HG03378 (cell line): ENCODE measurements around the gene GFOD1.
"Not testable (repeated sequence)": the region's sequence is repeated elsewhere in the genome, so short reads cannot be mapped to it uniquely, and the experiment has no call there.

Experiments used
- ATAC-seq: cut with Tn5 transposase; IDR thresholded peaks from one replicate; pipeline ENCODE4 v1.9.1; 2021; ENCODE audit warnings: mild to moderate bottlenecking, moderate library complexity; ENCODE audit not compliant: unreplicated experiment

Gene GFOD1

GRCh38 chr6:13511913-13512717, 24.7 kb upstream of the GFOD1 start:
- ATAC-seq, result no peak

- not testable (repeated sequence) for ATAC-seq
Observed at GRCh38 chr6:13511141-13511571, 23.8 kb upstream of the GFOD1 start.

DNA sequence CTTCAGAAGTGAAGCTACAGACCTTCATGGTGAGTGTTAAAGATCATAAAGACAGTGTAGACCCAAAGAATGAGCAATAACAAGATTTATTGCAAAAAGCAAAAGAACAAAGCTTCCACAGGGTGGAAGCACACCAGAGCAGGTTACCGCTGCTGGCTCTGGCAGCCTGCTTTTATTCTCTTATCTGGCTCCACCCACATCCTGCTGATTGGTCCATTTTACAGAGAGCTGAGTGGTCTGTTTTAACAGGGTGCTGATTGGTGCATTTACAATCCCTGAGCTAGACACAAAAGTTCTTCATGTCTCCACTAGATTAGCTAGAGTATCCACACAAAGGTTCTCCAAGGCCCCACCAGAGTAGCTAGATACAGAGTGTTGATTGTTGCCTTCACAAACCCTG, 23.0 kb upstream of the GFOD1 start:
- not testable (repeated sequence) for ATAC-seq

GRCh38 chr6:13508711-13509705, 21.6 kb upstream of the GFOD1 start:
- ATAC-seq, result no peak

DNA sequence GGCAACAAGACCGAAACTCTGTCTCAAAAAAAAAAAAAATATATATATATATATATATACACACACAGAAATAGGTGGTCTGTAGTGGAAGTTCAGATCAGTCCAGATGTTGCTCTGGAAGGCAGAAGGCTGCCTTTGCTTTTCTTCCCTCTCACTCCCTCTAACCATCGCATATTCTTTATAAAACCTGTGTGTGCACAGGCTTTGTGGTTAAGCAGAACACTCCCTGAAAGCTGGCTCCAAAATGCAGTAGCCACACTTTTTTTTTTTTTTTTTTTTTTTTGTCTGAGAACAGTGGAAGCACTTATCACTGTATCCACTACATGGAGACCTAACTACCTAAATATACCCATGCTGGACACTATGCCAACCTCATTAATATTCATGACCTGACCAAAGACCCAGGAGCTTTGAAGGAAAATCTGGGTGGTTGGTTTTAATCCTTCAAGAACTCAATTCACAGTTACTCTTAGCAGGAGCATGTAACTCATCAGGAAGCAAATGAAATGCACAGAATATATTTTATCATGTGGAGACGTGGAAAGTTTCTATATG, 20.0 kb upstream of the GFOD1 start:
- ATAC-seq, result no peak

DNA sequence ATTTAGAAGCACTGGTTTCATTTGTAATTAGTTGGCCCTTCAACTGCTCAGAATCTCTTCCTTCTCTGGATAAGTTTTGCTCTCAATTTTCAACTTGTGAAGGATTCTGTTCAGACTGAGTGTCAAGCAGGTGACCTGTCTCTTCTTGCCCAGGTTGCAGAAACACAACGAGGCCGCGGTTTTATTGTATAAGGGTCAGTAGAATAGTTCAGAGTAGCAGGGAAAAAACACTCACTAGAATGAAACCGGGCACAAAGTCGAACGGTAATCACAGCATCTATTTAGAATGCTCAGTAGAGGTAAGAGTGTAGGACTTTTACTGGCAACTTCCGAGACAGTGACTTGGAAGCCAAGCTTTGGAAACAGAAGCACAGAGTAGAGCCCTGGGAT, 17.9 kb upstream of the GFOD1 start:
- no peak for ATAC-seq

- ATAC-seq, result no peak
Observed at GRCh38 chr6:13504611-13505344, 17.4 kb upstream of the GFOD1 start.

- no peak for ATAC-seq
Observed at GRCh38 chr6:13500915-13501314, 13.5 kb upstream of the GFOD1 start.

DNA sequence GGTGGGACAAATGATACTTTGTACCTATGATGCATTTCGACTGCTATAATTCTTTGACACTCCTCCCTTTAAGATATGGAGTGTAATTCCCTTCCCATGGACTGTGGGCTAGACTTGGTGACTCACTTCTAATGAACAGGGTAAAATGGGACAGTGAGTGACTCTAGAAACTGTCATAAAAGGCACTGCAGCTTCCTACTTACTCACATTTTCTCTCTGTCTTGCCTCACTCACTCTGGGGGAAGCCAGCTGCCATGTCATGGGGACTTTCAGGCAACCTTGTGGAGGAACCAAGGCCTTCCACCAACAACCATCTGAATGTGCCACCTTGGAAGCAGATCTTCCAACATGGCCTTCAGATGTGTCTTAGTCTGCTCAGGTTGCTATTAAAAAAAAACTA, 12.9 kb upstream of the GFOD1 start:
- ATAC-seq, result no peak

DNA sequence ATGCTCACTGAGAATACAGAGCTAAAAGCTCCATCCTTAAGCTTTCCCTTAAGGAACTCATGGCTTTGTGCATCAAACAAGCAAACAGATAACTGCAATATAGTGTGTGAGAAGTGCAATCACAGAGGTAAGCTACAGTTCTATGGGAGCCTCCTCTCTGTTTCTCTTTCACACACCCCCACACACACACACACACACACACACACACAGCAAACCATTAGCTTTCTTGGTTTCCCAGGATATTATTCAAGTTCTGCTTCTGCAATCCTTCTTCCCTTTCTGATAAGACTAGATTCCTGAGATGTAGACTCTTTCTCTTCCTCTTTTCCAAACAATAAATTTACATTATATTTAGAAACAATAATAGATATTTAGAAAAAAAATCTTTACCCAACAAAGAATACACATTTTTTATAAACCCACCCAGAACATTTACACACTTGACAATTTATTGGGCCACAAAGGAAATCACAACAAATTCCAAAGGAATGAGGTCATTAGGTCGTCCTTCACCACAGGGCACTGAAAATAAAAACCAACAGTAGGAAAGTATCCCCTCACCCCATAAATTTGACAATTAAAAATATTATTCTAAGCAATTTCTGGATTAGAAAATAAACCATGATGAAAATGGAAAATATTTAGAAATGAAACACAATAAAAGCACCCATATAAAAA, 9.3 kb upstream of the GFOD1 start:
- no peak for ATAC-seq

DNA sequence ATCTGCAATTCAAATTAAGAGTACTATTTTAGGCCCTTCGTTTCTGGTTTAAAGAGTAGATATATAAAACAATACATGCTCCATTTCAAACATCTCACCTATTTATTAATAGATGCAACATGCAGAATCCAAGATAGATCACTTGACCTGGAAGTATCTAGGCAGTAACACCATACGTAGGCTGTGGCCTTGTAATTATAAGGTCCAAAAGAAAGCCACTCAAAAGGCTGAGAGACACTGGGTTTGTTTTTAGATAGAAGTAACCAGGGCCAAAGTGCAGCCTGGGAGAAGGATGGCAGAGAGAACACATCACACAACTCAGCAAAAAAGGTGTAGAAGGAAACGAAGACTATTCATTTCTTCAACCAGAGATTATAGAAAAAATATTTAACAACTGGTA, 8.4 kb upstream of the GFOD1 start:
- no peak for ATAC-seq

DNA sequence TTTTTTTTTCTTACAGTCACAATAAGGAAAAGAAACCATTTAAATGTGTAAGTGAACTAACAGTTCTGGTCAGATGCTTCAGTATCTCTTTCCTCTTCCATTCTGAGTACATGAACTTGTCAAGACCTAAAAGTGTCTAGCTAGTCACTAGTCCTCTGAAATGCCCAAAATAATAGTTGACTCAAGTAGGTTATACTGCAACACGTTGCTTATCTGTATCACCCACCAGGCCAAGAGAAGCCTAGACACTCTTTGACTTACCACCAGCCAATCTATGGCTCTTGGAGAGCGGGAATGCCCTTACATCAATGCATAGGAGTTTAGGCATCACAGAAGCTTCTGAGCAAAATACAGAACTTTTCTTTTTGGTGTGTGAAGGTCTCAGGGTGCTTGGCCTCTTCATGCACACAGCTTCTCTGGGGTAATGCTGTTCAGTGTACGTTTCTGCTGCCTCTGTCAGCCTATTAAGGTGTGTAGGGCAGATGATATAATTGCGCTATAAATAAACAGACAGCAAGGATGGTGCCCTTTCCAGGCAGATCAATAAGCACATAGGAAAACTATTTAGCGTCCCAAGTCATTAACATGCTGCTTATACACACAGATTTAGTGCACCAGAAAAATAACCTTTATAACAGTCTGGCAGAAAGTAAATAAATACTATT, 7.8 kb upstream of the GFOD1 start:
- ATAC-seq, result no peak

DNA sequence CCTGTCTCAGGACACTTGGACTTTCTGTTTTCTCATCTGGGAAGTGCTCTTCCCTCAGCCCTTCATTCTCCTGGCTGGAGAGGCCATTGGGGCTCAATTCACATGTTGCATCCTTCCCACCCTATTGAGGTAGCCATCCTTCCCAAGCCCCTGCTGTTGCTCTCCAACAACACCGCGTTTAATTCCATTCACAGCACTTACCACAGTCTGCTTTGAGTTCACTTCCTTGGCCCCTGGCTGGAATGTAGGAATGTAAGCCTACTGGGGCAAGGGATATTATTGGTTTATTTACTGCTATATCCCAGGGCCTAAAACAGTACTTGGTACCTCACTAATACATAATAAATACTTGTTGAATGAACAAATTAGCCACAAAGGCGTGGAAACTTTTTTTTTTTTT, 6.7 kb upstream of the GFOD1 start:
- ATAC-seq, result no peak

GRCh38 chr6:13493147-13493546, 5.7 kb upstream of the GFOD1 start:
- ATAC-seq, result no peak

GRCh38 chr6:13492357-13492756, 5.0 kb upstream of the GFOD1 start:
- ATAC-seq, result no peak

- ATAC-seq, result no peak
Observed at GRCh38 chr6:13491538-13491937, 4.1 kb upstream of the GFOD1 start.

GRCh38 chr6:13490402-13490801, 3.0 kb upstream of the GFOD1 start:
- no peak for ATAC-seq

DNA sequence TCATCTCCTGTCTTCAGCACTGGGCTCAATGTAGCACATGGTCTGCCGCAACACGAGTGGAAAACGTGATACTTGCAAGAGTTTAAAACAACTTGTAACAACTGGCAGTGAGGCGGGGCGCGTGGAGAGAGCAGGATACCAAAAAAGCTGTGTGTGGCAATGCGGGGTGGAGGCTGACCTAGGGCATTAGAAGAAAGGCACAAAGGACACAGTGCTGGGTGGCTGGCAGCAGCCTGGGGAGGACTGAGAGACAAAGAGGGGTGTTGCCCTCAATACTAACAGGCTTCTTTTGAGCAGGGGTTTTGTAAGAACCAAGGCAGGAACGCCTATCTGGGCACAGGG, 1.5 kb upstream of the GFOD1 start:
- no peak for ATAC-seq

DNA sequence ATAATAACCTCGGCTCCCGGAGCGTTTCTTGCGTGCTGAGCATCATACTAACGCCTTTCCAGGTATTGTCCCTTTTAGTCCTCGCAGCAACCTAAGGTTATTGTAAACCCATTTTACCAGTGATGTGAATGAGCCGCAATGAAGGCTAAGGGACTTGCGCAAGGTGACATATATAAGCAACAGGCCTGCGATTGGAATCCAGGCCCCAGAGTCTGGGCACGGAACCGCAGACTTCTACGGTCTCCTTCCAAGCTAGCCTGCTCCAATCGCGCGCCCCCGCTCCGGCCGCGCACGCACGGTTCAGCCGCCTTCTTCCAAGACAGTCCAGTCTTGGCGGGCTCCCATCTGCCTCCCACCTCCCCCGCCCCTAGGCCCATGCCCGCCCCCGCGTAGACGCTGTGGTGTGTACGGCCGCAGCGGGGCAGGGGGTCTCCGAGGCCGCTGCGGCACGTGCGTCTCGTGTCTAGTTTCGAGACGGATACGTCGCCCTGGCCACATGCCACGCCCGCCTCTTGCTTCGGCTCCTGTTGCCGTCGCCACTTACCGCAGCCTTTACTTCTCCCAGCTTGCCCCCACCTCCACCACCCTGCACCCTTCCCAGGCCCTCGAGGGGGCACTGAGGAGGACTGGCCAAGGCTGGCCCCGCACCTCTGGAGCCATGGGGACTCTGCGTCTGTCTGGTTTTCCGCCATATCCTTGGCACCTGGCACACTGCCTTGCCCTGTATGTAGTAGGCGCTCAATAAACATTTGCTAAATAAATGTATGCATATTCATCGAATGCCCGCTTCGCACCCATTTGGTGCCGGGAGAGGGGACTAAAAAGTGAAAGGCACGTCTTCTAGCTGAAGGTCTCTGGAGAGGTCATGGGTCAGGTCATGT, 855 bp upstream of the GFOD1 start:
- no peak for ATAC-seq
